OCI-LY7 (cell line): ENCODE data around the gene LRRC4C.

Experiments used
- EZH2phosphoT487 ChIP-seq: fragments of 200-600 bp; sonication (generic); IDR thresholded peaks from 2 replicates; pipeline ENCODE4 v1.6.1; 2018; ENCODE audit warnings: low read depth, borderline replicate concordance, mild to moderate bottlenecking, mixed run types, antibody characterized with exemption, low read length, moderate library complexity, mixed read lengths
- TF ChIP-seq, protein P1 (sequence below): fragments of 200-600 bp; sonication (generic); conservative IDR thresholded peaks from 2 replicates; pipeline ENCODE4 v1.5.1; 2014; ENCODE audit warnings: mild to moderate bottlenecking, antibody characterized with exemption, low read length, moderate library complexity, mixed read lengths

DNA sequence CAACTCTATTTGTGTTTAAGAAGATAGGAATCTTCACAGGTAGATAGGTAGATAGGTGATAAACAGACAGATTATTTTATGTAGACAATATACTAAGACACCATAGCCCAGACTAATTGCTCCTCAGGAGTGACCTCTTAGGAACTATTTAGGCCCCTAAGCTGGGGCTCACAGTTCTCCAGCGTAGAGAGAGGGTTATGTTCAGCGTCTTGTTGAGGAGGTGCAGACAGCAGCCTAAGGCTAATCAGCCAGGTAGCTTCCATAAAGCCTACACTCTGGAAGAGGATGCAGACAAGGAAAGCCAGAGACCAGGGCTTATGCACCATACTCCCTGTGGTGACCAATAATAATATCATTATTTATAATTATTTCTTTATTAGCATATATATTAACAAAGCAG is 705.2 kb downstream of the LRRC4C start:
- TF ChIP-seq, protein P1, sequence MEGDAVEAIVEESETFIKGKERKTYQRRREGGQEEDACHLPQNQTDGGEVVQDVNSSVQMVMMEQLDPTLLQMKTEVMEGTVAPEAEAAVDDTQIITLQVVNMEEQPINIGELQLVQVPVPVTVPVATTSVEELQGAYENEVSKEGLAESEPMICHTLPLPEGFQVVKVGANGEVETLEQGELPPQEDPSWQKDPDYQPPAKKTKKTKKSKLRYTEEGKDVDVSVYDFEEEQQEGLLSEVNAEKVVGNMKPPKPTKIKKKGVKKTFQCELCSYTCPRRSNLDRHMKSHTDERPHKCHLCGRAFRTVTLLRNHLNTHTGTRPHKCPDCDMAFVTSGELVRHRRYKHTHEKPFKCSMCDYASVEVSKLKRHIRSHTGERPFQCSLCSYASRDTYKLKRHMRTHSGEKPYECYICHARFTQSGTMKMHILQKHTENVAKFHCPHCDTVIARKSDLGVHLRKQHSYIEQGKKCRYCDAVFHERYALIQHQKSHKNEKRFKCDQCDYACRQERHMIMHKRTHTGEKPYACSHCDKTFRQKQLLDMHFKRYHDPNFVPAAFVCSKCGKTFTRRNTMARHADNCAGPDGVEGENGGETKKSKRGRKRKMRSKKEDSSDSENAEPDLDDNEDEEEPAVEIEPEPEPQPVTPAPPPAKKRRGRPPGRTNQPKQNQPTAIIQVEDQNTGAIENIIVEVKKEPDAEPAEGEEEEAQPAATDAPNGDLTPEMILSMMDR: no peak
- no peak for TF ChIP-seq EZH2phosphoT487
